Astrocyte (in vitro differentiated cells and primary cell): Measurements from ENCODE around the gene BATF.

Experiments used
- EZH2 ChIP-seq: IDR thresholded peaks from 2 replicates; pipeline ENCODE4 v1.6.1; 2012; ENCODE audit warnings: mild to moderate bottlenecking, low read length, inconsistent platforms; ENCODE audit not compliant: insufficient read depth
- TF ChIP-seq, protein P1 (sequence below): IDR thresholded peaks from 2 replicates; pipeline ENCODE4 v1.5.1; 2011; ENCODE audit warnings: low read depth, mild to moderate bottlenecking, inconsistent platforms, low read length, moderate library complexity; ENCODE audit not compliant: insufficient read depth

DNA sequence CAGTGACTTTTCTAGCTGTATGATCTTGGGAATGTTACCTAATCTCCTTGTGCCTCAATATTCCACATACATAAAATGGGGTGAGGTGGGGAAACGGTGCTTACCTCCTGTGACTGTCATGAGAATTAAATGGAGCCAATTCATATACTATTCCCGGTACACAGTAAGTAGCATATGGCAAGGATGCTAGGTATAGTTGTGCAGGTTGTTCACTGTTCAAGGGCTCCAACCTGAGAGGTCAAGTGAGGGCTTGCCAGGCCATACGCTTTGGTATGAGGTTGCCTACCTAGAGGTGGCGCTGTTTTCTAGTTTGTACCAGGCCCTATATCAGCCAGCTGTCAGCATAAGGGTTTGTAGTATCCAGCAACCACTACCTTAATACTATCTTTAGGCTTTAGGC is 3.6 kb upstream of the BATF start:
- TF ChIP-seq, protein P1, sequence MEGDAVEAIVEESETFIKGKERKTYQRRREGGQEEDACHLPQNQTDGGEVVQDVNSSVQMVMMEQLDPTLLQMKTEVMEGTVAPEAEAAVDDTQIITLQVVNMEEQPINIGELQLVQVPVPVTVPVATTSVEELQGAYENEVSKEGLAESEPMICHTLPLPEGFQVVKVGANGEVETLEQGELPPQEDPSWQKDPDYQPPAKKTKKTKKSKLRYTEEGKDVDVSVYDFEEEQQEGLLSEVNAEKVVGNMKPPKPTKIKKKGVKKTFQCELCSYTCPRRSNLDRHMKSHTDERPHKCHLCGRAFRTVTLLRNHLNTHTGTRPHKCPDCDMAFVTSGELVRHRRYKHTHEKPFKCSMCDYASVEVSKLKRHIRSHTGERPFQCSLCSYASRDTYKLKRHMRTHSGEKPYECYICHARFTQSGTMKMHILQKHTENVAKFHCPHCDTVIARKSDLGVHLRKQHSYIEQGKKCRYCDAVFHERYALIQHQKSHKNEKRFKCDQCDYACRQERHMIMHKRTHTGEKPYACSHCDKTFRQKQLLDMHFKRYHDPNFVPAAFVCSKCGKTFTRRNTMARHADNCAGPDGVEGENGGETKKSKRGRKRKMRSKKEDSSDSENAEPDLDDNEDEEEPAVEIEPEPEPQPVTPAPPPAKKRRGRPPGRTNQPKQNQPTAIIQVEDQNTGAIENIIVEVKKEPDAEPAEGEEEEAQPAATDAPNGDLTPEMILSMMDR: no peak
- no peak for TF ChIP-seq EZH2
